K562 (cell line): ENCODE results near the gene HELZ. TPM values are rescaled to one million over a fixed set of nuclear protein-coding genes. Genes with fewer than 3 reads are reported as not detected.

Experiments
- ATAC-seq: fragments of 200-7000 bp; cut with Tn5 transposase; 3 replicates; pipeline ENCODE4 v1.9.1; 2020; ENCODE audit warnings: moderate library complexity
- BruUV-seq: library from RNA; stranded (reverse); fragments of 400-500 nt; replicated peaks from 2 replicates; lab custom pipeline; 2021; lab: Mats Ljungman, UMichigan
- CTCF ChIA-PET: fragments of 300-600 bp; formaldehyde crosslinking; extraction: SDS; loops from one replicate; lab custom pipeline; 2021; ENCODE audit warnings: low intra/inter-chr PET ratio; lab: Yijun Ruan, JAX
- POLR2A ChIA-PET: fragments of 300-600, 350-650 bp; sonication (Branson Sonifier 250); formaldehyde crosslinking; extraction: SDS; loops from one replicate; lab custom pipeline; 2021; ENCODE audit warnings: antibody characterized with exemption, inconsistent platforms; lab: Yijun Ruan, JAX
- DNase-seq, 4 experiments: peaks; one replicate each; pipeline versions ENCODE4 v3.0.0 to v3.0.0-alpha.2; 2011 to 2018; ENCODE audit warnings: low spot score in 3 of 4, mixed read lengths in 3 of 4; ENCODE audit errors: extremely low read depth in 1 of 4
- FAIRE-seq: peaks from 2 replicates; lab custom pipeline; 2011; peaks lifted over from hg19 to GRCh38; lab: Jason Lieb, UNC
- H2AFZ ChIP-seq: 2 replicates; pipeline ENCODE4 v1.6.0; 2011; ENCODE audit warnings: low read depth, low read length, control low read depth, inconsistent platforms
- H3K27ac ChIP-seq: fragments of 200-600 bp; 3 replicates; pipeline ENCODE4 v1.8.0; 2011; ENCODE audit warnings: low read depth, mild to moderate bottlenecking, control low read depth, inconsistent platforms, low read length, moderate library complexity, mixed read lengths; ENCODE audit errors: extremely low read depth
- H3K27me3 ChIP-seq, 2 experiments: fragments of 300-600 bp in 1 of 2; 2 replicates in 1 of 2; 3 replicates in 1 of 2; pipeline versions ENCODE4 v1.6.0 to v1.8.0; 2011; ENCODE audit warnings: inconsistent platforms in 2 of 2, low read length in 2 of 2, mild to moderate bottlenecking in 1 of 2, mixed read lengths in 1 of 2, moderate library complexity in 1 of 2; ENCODE audit not compliant: control insufficient read depth in 2 of 2, insufficient read depth in 2 of 2
- H3K36me3 ChIP-seq: fragments of 300-600 bp; 3 replicates; pipeline ENCODE4 v1.8.0; 2011; ENCODE audit warnings: mild to moderate bottlenecking, low read length, inconsistent platforms; ENCODE audit not compliant: control insufficient read depth, insufficient read depth
- H3K4me1 ChIP-seq, 2 experiments: fragments of 200-600 bp in 1 of 2; replicated peaks in 1 of 2; 2 replicates in 1 of 2; 3 replicates in 1 of 2; pipeline versions ENCODE4 v1.5.1 to v1.8.0; 2011; ENCODE audit warnings: inconsistent platforms in 2 of 2, low read length in 2 of 2, mild to moderate bottlenecking in 1 of 2, mixed read lengths in 1 of 2, moderate library complexity in 1 of 2; ENCODE audit not compliant: control insufficient read depth in 2 of 2, insufficient read depth in 2 of 2
- H3K4me2 ChIP-seq: 2 replicates; pipeline ENCODE4 v1.6.1; 2011; ENCODE audit warnings: low read length, control low read depth, inconsistent platforms, mixed read lengths; ENCODE audit not compliant: insufficient read depth
- H3K4me3 ChIP-seq: fragments of 200-600 bp; sonication (generic), shearing (Covaris generic); 2 replicates; pipeline ENCODE4 v1.5.1; 2016; ENCODE audit warnings: control low read depth, inconsistent platforms
- H3K79me2 ChIP-seq: fragments of 200-600 bp; 3 replicates; pipeline ENCODE4 v1.8.0; 2011; ENCODE audit warnings: low read length, inconsistent platforms; ENCODE audit not compliant: control insufficient read depth, insufficient read depth
- H3K9ac ChIP-seq, 2 experiments: 2 replicates each; pipeline versions ENCODE4 v1.6.0 to v1.6.1; 2011; ENCODE audit warnings: low read depth in 2 of 2, low read length in 2 of 2, control low read depth in 1 of 2, inconsistent platforms in 1 of 2, mild to moderate bottlenecking in 1 of 2, mixed read lengths in 1 of 2; ENCODE audit not compliant: insufficient read depth in 1 of 2
- H3K9me1 ChIP-seq: one replicate; pipeline ENCODE4 v1.6.0; 2011; ENCODE audit warnings: inconsistent platforms, mild to moderate bottlenecking, low read length, moderate library complexity; ENCODE audit not compliant: control insufficient read depth, insufficient read depth
- H3K9me3 ChIP-seq: replicated peaks from 2 replicates; pipeline ENCODE4 v1.5.1; 2011; ENCODE audit warnings: low read depth, low read length, inconsistent platforms; ENCODE audit not compliant: control insufficient read depth, insufficient read depth
- H4K20me1 ChIP-seq: replicated peaks from 2 replicates; pipeline ENCODE4 v1.6.1; 2011; ENCODE audit warnings: low read length, inconsistent platforms, mixed read lengths; ENCODE audit not compliant: control insufficient read depth, insufficient read depth
- AFF1 ChIP-seq, 2 experiments: fragments of 450-650 bp; IDR thresholded peaks; 2 replicates each; pipeline ENCODE4 v1.6.1; 2018; ENCODE audit warnings: mild to moderate bottlenecking in 2 of 2, low read depth in 1 of 2; ENCODE audit not compliant: partially characterized antibody in 2 of 2
- BACH1 ChIP-seq: fragments of 200-800 bp; sonication (Bioruptor generic); IDR thresholded peaks from 2 replicates; pipeline ENCODE4 v1.6.1; 2016; ENCODE audit warnings: missing genetic modification characterization, missing compliant biosample characterization
- LCOR ChIP-seq: sonication (generic); formaldehyde crosslinking; IDR thresholded peaks from 2 replicates; pipeline ENCODE4 v1.8.0; 2022; ENCODE audit warnings: mild to moderate bottlenecking, missing genetic modification reagents
- MLLT1 ChIP-seq, 2 experiments: fragments of 450-650 bp; IDR thresholded peaks; 2 replicates each; pipeline ENCODE4 v1.6.1; 2016
- RBM14 ChIP-seq: fragments of 200-400 bp; formaldehyde crosslinking; IDR thresholded peaks from 2 replicates; pipeline ENCODE4 v1.6.1; 2018; ENCODE audit warnings: low read depth, mild to moderate bottlenecking, low read length, moderate library complexity, borderline replicate concordance; ENCODE audit not compliant: insufficient read depth
- SP2 ChIP-seq: IDR thresholded peaks from 2 replicates; pipeline ENCODE4 v1.6.1; 2011; ENCODE audit warnings: mild to moderate bottlenecking, low read depth, low read length, moderate library complexity; ENCODE audit not compliant: poor library complexity, severe bottlenecking; ENCODE audit errors: extremely low read depth
- TSHZ1 ChIP-seq: fragments of 250-450 bp; sonication (Bioruptor Pico); IDR thresholded peaks from 2 replicates; pipeline ENCODE4 v1.4.0; 2020; ENCODE audit warnings: mild to moderate bottlenecking, moderate library complexity
- ZBTB12 ChIP-seq: fragments of 250-450 bp; sonication (Bioruptor Pico); IDR thresholded peaks from 2 replicates; pipeline ENCODE4 v1.4.0; 2020
- ZNF41 ChIP-seq: fragments of 250-450 bp; sonication (Bioruptor Pico); conservative IDR thresholded peaks from 2 replicates; pipeline ENCODE4 v1.4.0; 2020; ENCODE audit warnings: mild to moderate bottlenecking
- WGBS: fragments of 100-300 bp; shearing (Covaris generic); methylation state at CpG from one replicate; pipeline ENCODE4 v1.1.6; 2016; ENCODE audit warnings: low coverage, mixed read lengths; ENCODE audit not compliant: insufficient coverage; ENCODE audit errors: missing lambda C conversion rate; 5-methylcytosine and 5-hydroxymethylcytosine counted together
- in situ Hi-C: fragments of 300-500 bp; cut with MboI; formaldehyde crosslinking; loops from 4 replicates; pipeline ENCODE4 v1.15.0; 2018; ENCODE audit warnings: inconsistent platforms, mixed read lengths
- intact Hi-C: fragments of 100-400 bp; cut with micrococcal nuclease; formaldehyde crosslinking; loops from 2 replicates; pipeline ENCODE4 v1.14.2; 2022
- polyA plus RNA-seq, 8 experiments: library from polyadenylated mRNA; depleted of rRNA in 4 of 8; stranded (reverse) in 5 of 8; unstranded in 3 of 8; fragments of >200 nt; fragmentation: Nextera tagmentation in 2 of 8; fragmentation: Illumina TruSeq in 1 of 8; extraction: Ambion mirVana in 2 of 8; extraction: Trizol in 1 of 8; gene quantifications; 2 replicates each; pipeline versions ENCODE4 v1.2.1 to v1.2.3, GENCODE V29; 2011 to 2014; ENCODE audit warnings: inconsistent platforms in 1 of 8, missing spikeins in 1 of 8
- total RNA-seq, 7 experiments: library from RNA; depleted of rRNA in 6 of 7; stranded (reverse); fragments of >200 nt in 6 of 7; fragmentation: Illumina TruSeq in 2 of 7; extraction: Trizol in 2 of 7; gene quantifications; 2 replicates each; pipeline versions ENCODE4 v1.2.1 to v1.2.3, GENCODE V29; 2011 to 2021; ENCODE audit warnings: low replicate concordance in 1 of 7

The HELZ gene
- total and polyA plus RNA-seq, 9 of the 15 experiments (the other 6 are each of a cell fraction or from before 2014, with no cell fraction given): 5.2 to 39.8 (median 17.3) TPM

GRCh38 chr17:67032985-67033384 lies 212.0 kb downstream of the HELZ start:
- BruUV-seq: no TSS peak
- DNase-seq: no peak
- Histone ChIP-seq H3K4me1 (peaks cover 0 to 3% of the 10 kb centered on the region in 2 experiments; a peak in 1 of 5 replicates), H3K36me3 (no peaks in the 10 kb centered on the region), H3K27me3 (peaks cover 45 to 74% of the 10 kb centered on the region in 2 experiments), H3K9me1 (no peaks in the 10 kb centered on the region), H3K4me3 (no peak overlapping the region), H3K27ac (no peak overlapping the region), H4K20me1 (no peaks in the 10 kb centered on the region), H3K4me2 (no peak overlapping the region), H2AFZ (no peak overlapping the region), H3K79me2 (no peaks in the 10 kb centered on the region), H3K9ac (no peak overlapping the region), H3K9me3 (no peaks in the 10 kb centered on the region)
- ChIA-PET POLR2A (no interaction called here), CTCF (no interaction called here)
- in situ Hi-C loops (no loop called here), intact Hi-C loops (no loop called here)
- no peak for FAIRE-seq
- 0% methylated on average over 6 of the region's 13 CpGs for WGBS
- no peak for ATAC-seq
- no peak for TF ChIP-seq RBM14
- no peak for TF ChIP-seq ZBTB12
- no peak for TF ChIP-seq ZNF41 (CRISPR knock-in tag)
- TF ChIP-seq AFF1 (IDR thresholded peaks at IDR 0.05; ENCODE audit: low read depth in 1 of 2, partially characterized antibody in 2 of 2): no peak
- TF ChIP-seq LCOR (CRISPR knock-in tag): no peak
- no peak for TF ChIP-seq BACH1 (tag)
- TF ChIP-seq TSHZ1 (CRISPR knock-in tag): no peak
- TF ChIP-seq MLLT1 (IDR thresholded peaks at IDR 0.05): no peak
- no peak for TF ChIP-seq SP2
